Subcutaneous preadipocyte (primary cell): ENCODE data around the gene SYT17. TPM values are rescaled to one million over a fixed set of nuclear protein-coding genes. Genes with fewer than 3 reads are reported as not detected.

Experiments used
- total RNA-seq: library from RNA; depleted of rRNA; stranded (reverse); fragments of >200 nt; gene quantifications from 2 replicates; pipeline ENCODE4 v1.2.3, GENCODE V29; 2012

SYT17 gene, protein sequence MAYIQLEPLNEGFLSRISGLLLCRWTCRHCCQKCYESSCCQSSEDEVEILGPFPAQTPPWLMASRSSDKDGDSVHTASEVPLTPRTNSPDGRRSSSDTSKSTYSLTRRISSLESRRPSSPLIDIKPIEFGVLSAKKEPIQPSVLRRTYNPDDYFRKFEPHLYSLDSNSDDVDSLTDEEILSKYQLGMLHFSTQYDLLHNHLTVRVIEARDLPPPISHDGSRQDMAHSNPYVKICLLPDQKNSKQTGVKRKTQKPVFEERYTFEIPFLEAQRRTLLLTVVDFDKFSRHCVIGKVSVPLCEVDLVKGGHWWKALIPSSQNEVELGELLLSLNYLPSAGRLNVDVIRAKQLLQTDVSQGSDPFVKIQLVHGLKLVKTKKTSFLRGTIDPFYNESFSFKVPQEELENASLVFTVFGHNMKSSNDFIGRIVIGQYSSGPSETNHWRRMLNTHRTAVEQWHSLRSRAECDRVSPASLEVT
- 0.20 and 0.37 TPM in 2 replicates for total RNA-seq

DNA sequence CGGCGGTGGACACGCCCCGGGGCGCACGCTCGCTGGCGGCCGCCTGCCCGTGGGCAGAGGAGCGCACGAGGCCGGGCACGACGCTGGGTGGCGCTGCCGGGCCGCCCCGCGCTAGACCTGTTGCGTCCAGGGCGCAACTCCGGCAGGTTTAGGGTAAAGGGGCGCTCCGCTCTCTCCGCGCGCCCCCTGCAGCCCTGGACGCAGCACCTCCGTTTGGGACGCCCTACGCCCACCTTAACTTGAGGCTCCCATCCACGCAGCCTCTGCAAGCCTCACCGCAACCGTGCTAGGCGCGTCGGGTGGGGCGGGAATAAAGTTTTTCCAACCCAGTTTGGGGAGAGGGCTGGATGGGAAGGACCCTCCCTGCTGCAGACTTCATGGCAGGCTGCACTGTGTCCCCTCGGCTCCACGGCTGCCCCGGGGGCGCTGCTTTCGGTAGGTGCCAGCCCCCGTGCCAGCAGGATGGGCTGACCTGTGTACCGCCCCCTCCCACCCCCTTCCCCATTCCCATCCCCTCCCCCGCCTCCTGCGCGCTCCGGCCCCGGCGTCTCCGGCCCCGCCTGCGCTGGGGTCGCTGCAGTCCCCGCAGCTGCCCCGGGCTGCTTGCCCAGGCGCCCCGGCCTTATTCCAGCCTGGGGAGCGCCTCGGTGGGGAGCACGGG lies at the start of gene SYT17:
SYT17 (plus strand) TSS at position 531 of the 661 bp plus-strand sequence. CDS start 407 bp downstream, outside the sequence.

DNA sequence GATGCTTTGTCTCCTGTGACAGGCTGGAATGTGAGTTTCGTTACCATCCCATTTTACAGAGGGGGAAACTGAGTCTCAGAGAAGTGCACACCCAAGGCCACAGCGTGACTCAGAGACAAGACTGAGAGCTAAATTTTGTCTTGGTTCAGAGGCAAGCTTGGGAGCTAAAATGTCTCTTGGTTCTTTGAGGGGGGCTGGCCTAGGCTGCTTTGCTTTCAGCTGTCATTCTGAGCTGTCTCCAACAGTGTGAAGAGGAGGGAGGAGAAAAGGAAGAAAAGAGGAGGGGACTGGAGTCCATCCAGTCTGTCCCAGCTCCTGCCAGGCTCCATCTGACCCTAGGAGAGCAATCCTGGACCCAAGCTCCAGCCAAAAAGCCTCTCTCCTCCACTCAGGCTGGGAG lies 117.4 kb downstream of the SYT17 start, which contains the start of gene CLEC19A:
CLEC19A (plus strand) TSS at position 301 of the 400 bp plus-strand sequence. CDS start 121 bp downstream, outside the sequence.

Other genes starting within 250 kb of the SYT17 start
- gene SMG1, start 241.8 kb upstream of the SYT17 start, total RNA-seq = 73.1 and 84.6 TPM in 2 replicates
- 0.73 and 2.2 TPM in 2 replicates for gene TMC7, start 184.3 kb upstream of the SYT17 start, total RNA-seq
- gene COQ7, start 100.6 kb upstream of the SYT17 start, total RNA-seq = 11.0 and 12.3 TPM in 2 replicates
- gene ITPRIPL2, start 54.3 kb upstream of the SYT17 start, total RNA-seq = 38.6 and 73.5 TPM in 2 replicates
- gene CLEC19A, start 117.5 kb downstream of the SYT17 start, total RNA-seq = not detected in 2 replicates
- gene TMC5, start 249.6 kb downstream of the SYT17 start, total RNA-seq = under 0.01 TPM in 1 of 2 replicates, not detected in the other